GM10266 (cell line): ENCODE measurements around the gene MTIF3.

Source experiments
- DNase-seq: peaks from one replicate; pipeline ENCODE4 v3.0.0; 2012; ENCODE audit errors: extremely low spot score
- CTCF ChIP-seq: IDR thresholded peaks from 2 replicates; pipeline ENCODE4 v1.5.1; 2012; ENCODE audit warnings: mild to moderate bottlenecking, low read depth; ENCODE audit not compliant: control insufficient read depth, insufficient read depth; ENCODE audit errors: missing control alignments

The MTIF3 gene

GRCh38 chr13:27455331-27455855 lies 5.0 kb upstream of the MTIF3 start:
- TF ChIP-seq CTCF = no peak
- DNase-seq = peak; percentile 47

- TF ChIP-seq CTCF = no peak
Observed at GRCh38 chr13:27450921-27451471, 632 bp upstream of the MTIF3 start.

GRCh38 chr13:27449081-27449603 lies 1.2 kb downstream of the MTIF3 start:
- no peak for TF ChIP-seq CTCF
- DNase-seq = no peak

More at GRCh38 chr13:27450921-27451471, 632 bp upstream of the MTIF3 start:
- no peak for DNase-seq

GRCh38 chr13:27448308-27448707 lies 2.1 kb downstream of the MTIF3 start:
- DNase-seq = no peak

GRCh38 chr13:27446986-27447583 lies 3.3 kb downstream of the MTIF3 start:
- no peak for DNase-seq
- TF ChIP-seq CTCF = no peak

More at GRCh38 chr13:27448308-27448707, 2.1 kb downstream of the MTIF3 start:
- no peak for TF ChIP-seq CTCF

- TF ChIP-seq CTCF = no peak
- DNase-seq = no peak
Observed at GRCh38 chr13:27442797-27443196, 7.6 kb downstream of the MTIF3 start.

GRCh38 chr13:27442071-27442647 lies 8.2 kb downstream of the MTIF3 start:
- DNase-seq = no peak
- no peak for TF ChIP-seq CTCF
